AG04450 (cell line): ENCODE measurements around the gene ABCG1. TPM values are rescaled to one million over a fixed set of nuclear protein-coding genes. Genes with fewer than 3 reads are reported as not detected.

Experiments
- CTCF ChIA-PET: fragments of 300-600, 350-600 bp; formaldehyde crosslinking; extraction: SDS; loops from one replicate; lab custom pipeline; 2022; ENCODE audit warnings: antibody characterized with exemption, inconsistent platforms; lab: Charles Lee
- POLR2A ChIA-PET: fragments of 350-600 bp; formaldehyde crosslinking; extraction: SDS; loops from one replicate; lab custom pipeline; 2021; ENCODE audit warnings: antibody characterized with exemption, inconsistent platforms; lab: Yijun Ruan, JAX
- DNase-seq: peaks from one replicate; pipeline ENCODE4 v3.0.0-alpha.2; 2011; ENCODE audit warnings: low read depth, low spot score
- H3K27ac ChIP-seq: one replicate; pipeline ENCODE4 v1.5.1; 2012; ENCODE audit warnings: low read depth, low read length, control low read depth
- H3K27me3 ChIP-seq: one replicate; pipeline ENCODE4 v1.6.0; 2012; ENCODE audit warnings: low read length; ENCODE audit not compliant: control insufficient read depth, insufficient read depth
- H3K4me3 ChIP-seq: 2 replicates; pipeline ENCODE4 v1.5.1; 2011; ENCODE audit warnings: mild to moderate bottlenecking, low read depth, low read length, control low read depth
- H3K9me3 ChIP-seq: 2 replicates; pipeline ENCODE4 v1.5.1; 2012; ENCODE audit warnings: low read length; ENCODE audit not compliant: control insufficient read depth, insufficient read depth
- polyA plus RNA-seq: library from polyadenylated mRNA; depleted of rRNA; stranded (reverse); fragments of >200 nt; gene quantifications from 2 replicates; pipeline ENCODE4 v1.2.3, GENCODE V29; 2011
- TF ChIP-seq, protein P1 (sequence below): IDR thresholded peaks from 2 replicates; pipeline ENCODE4 v1.5.1; 2011; ENCODE audit warnings: low read depth, low read length, control low read depth, inconsistent platforms

Gene ABCG1
- polyA plus RNA-seq, 1 experiment, result 0.71 TPM

- ChIA-PET POLR2A (no interaction called here), CTCF (no interaction called here)
- no peaks in the 10 kb centered on the region for H3K9me3 ChIP-seq
- H3K27me3 ChIP-seq, result peaks cover 11% of the 10 kb centered on the region
- DNase-seq, result no peak
- TF ChIP-seq, protein P1, sequence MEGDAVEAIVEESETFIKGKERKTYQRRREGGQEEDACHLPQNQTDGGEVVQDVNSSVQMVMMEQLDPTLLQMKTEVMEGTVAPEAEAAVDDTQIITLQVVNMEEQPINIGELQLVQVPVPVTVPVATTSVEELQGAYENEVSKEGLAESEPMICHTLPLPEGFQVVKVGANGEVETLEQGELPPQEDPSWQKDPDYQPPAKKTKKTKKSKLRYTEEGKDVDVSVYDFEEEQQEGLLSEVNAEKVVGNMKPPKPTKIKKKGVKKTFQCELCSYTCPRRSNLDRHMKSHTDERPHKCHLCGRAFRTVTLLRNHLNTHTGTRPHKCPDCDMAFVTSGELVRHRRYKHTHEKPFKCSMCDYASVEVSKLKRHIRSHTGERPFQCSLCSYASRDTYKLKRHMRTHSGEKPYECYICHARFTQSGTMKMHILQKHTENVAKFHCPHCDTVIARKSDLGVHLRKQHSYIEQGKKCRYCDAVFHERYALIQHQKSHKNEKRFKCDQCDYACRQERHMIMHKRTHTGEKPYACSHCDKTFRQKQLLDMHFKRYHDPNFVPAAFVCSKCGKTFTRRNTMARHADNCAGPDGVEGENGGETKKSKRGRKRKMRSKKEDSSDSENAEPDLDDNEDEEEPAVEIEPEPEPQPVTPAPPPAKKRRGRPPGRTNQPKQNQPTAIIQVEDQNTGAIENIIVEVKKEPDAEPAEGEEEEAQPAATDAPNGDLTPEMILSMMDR, result no peak
- H3K27ac ChIP-seq, result no peak overlapping the region
- H3K4me3 ChIP-seq, result no peak overlapping the region
These were observed 87.6 kb downstream of the ABCG1 start for GRCh38 chr21:42306366-42307035.

DNA sequence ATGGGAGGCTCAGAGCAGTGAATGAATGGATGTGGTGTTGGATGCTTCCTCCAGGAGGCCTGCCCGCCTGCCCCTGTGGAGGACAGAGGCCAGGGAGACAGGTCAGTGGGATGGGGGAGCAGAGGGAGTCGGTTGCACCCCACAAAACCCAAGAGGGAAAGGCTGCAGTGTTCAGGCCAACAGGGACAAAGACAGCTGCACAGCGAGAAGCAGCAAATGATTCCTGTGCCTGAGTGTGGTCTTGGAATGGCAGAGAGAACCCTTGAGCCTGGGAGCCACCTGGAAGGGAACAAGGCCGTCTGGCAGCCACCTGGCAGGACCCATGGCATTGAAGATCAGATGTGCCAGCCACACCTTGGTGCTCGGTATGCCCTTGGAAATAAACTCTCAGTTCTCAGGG, 88.2 kb downstream of the ABCG1 start:
- H3K27me3 ChIP-seq, result peaks cover 16% of the 10 kb centered on the region
- no peak for DNase-seq
- TF ChIP-seq, protein P1, result no peak
- ChIA-PET POLR2A (no interaction called here), CTCF (no interaction called here)
- H3K4me3 ChIP-seq, result no peak overlapping the region
- no peaks in the 10 kb centered on the region for H3K9me3 ChIP-seq
- H3K27ac ChIP-seq, result no peak overlapping the region

DNA sequence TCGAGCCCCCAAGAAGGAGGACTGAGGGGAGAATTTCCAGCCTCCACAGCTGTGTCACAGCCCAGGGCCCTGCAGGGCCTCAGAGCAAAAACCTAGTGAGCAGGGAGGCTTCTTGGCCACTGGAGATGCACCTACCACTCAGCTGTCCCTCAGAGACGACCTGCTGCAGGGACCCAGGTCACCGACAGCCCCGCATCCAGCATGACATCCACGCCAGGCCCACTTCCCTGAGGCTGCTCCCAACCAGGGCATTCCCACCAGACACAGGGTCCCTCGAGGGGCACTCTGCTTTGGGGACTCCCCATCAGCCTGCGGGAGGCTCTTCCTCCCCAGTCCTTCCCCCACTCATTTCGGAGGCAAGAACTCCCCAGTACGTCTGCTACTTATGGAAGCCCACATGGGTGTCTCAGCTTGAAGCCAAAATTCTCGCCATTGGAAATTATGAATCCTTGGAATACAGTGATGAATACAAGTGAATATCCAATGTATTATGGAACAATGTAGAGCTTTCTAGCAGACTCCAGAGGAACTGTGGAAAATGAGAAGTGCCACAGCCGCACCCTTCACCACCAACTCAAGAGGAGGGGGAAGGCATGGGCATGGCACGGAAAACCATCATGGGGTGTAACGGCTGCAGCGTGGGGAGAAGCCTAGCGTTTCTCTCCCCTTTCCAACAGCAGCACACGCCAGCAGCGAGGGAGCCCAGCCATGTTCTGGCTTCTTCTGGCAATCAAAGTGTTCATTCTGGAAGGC, 89.4 kb downstream of the ABCG1 start:
- POLR2A ChIA-PET, result no interaction called here
- TF ChIP-seq, protein P1, result no peak
- Histone ChIP-seq H3K27me3 (peaks cover 19% of the 10 kb centered on the region), H3K9me3 (no peaks in the 10 kb centered on the region), H3K27ac (no peak overlapping the region), H3K4me3 (no peak overlapping the region)
- no peak for DNase-seq
- CTCF ChIA-PET, result no interaction called here

GRCh38 chr21:42308914-42309752, 90.2 kb downstream of the ABCG1 start:
- DNase-seq, result no peak
- CTCF ChIA-PET, result interaction anchor here (0.6 to 0.7 kb wide), 4 partner anchors 21 to 1022 kb away, joined by 3 to 4 read pairs (median 4); no protein-coding TSS in a partner anchor

More at GRCh38 chr21:42308914-42309752, 90.2 kb downstream of the ABCG1 start:
- Histone ChIP-seq H3K9me3 (no peaks in the 10 kb centered on the region), H3K27me3 (peaks cover 21% of the 10 kb centered on the region), H3K4me3 (no peak overlapping the region), H3K27ac (no peak overlapping the region)
- TF ChIP-seq, protein P1, result no peak
- POLR2A ChIA-PET, result no interaction called here
